Cardiac muscle cell (in vitro differentiated cells and primary cell): ENCODE data around the gene NPHS2. TPM values are rescaled to one million over a fixed set of nuclear protein-coding genes. Genes with fewer than 3 reads are reported as not detected.
"Not testable (repeated sequence)": the region's sequence is repeated elsewhere in the genome, so short reads cannot be mapped to it uniquely, and the experiment has no call there.

Source experiments
- DNase-seq, 2 donors: peaks; one replicate each; pipeline versions ENCODE4 v3.0.0 to v3.0.0-alpha.2; 2010 to 2017; ENCODE audit warnings: low read depth in 1 of 2, low spot score in 1 of 2
- H3K27ac ChIP-seq: fragments of 200-600 bp; sonication (generic); 2 replicates; pipeline ENCODE4 v1.5.1; 2016
- H3K27me3 ChIP-seq: fragments of 200-600 bp; sonication (generic); 2 replicates; pipeline ENCODE4 v1.6.0; 2016; ENCODE audit warnings: control low read depth
- H3K36me3 ChIP-seq: fragments of 200-600 bp; sonication (generic); 2 replicates; pipeline ENCODE4 v1.5.1; 2016; ENCODE audit warnings: control low read depth
- H3K4me1 ChIP-seq: fragments of 200-600 bp; sonication (generic); 2 replicates; pipeline ENCODE4 v1.8.1; 2017; ENCODE audit warnings: low read depth, mild to moderate bottlenecking, mixed run types
- H3K4me3 ChIP-seq: fragments of 200-600 bp; sonication (generic); 2 replicates; pipeline ENCODE4 v1.5.1; 2016; ENCODE audit warnings: mild to moderate bottlenecking
- H3K9me3 ChIP-seq: fragments of 200-600 bp; sonication (generic); 2 replicates; pipeline ENCODE4 v1.5.1; 2017; ENCODE audit warnings: low read depth, mild to moderate bottlenecking, control low read depth
- polyA plus RNA-seq: library from polyadenylated mRNA; unstranded; fragments of >200 nt; fragmentation: Nextera tagmentation; extraction: Ambion mirVana; gene quantifications from 2 replicates; pipeline ENCODE4 v1.2.1, GENCODE V29; 2016
- total RNA-seq: library from RNA; depleted of rRNA; stranded (reverse); fragments of >200 nt; gene quantifications from 2 replicates; pipeline ENCODE4 v1.2.3, GENCODE V29; 2016
- TF ChIP-seq, protein P1 (sequence below): IDR thresholded peaks from 2 replicates; pipeline ENCODE4 v1.5.1; 2012; ENCODE audit warnings: low read depth, mild to moderate bottlenecking, low read length

NPHS2 gene
- total and polyA plus RNA-seq, 2 experiments from 2014 or later, result not detected

DNA sequence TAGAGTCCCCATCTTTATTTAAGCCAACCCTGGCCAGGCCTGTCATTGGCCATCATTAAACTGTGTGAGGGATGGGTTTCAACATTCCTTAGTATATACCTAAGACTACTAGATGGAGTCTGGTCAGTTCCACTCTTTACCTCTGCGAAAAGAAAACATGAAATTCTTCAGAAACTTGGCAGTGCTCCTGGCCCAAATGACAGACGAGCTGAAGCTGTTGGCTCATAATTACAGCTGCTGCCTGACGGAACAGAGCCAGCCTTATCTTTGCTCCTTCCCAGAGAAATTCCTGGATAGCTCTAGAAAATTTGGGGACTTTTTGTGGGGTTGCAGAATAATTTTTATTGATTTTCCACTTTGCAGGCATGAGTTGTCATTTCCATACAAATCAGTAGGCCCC, 30.4 kb downstream of the NPHS2 start:
- Histone ChIP-seq H3K4me3 (no peak overlapping the region), H3K27ac (no peak overlapping the region), H3K9me3 (no peaks in the 10 kb centered on the region), H3K36me3 (no peaks in the 10 kb centered on the region), H3K27me3 (no peaks in the 10 kb centered on the region), H3K4me1 (peaks cover 3% of the 10 kb centered on the region)
- peak in 1 of 2 donors; percentile 58 for DNase-seq
- TF ChIP-seq, protein P1, sequence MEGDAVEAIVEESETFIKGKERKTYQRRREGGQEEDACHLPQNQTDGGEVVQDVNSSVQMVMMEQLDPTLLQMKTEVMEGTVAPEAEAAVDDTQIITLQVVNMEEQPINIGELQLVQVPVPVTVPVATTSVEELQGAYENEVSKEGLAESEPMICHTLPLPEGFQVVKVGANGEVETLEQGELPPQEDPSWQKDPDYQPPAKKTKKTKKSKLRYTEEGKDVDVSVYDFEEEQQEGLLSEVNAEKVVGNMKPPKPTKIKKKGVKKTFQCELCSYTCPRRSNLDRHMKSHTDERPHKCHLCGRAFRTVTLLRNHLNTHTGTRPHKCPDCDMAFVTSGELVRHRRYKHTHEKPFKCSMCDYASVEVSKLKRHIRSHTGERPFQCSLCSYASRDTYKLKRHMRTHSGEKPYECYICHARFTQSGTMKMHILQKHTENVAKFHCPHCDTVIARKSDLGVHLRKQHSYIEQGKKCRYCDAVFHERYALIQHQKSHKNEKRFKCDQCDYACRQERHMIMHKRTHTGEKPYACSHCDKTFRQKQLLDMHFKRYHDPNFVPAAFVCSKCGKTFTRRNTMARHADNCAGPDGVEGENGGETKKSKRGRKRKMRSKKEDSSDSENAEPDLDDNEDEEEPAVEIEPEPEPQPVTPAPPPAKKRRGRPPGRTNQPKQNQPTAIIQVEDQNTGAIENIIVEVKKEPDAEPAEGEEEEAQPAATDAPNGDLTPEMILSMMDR, result no peak

DNA sequence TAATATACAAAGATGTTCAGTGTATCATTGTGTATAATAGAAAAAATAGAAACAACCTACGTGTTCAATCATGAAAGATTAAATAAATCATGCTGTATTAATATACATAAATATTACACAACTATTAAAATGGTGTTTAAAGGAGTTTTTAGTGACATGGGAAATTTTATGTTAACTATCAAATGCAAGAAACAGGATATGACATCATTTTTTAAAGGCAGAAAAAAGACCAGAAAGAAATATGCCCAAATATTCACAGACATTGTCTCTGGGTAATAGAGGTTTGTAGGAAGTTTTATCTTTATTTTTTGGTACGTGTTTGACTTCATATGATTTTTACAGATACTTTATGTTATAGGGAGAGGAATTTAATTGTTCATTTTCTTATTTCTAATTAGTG, 34.0 kb downstream of the NPHS2 start:
- Histone ChIP-seq H3K4me1 (peaks cover under 1% of the 10 kb centered on the region), H3K4me3 (no peak overlapping the region), H3K9me3 (no peaks in the 10 kb centered on the region), H3K27me3 (no peaks in the 10 kb centered on the region), H3K27ac (no peak overlapping the region), H3K36me3 (no peaks in the 10 kb centered on the region)
- TF ChIP-seq, protein P1, result no peak
- DNase-seq, result no peak

- TF ChIP-seq, protein P1, result no peak
- Histone ChIP-seq H3K4me1 (no peaks in the 10 kb centered on the region), H3K9me3 (no peaks in the 10 kb centered on the region), H3K27me3 (no peaks in the 10 kb centered on the region), H3K36me3 (no peaks in the 10 kb centered on the region), H3K4me3 (no peak overlapping the region), H3K27ac (no peak overlapping the region)
- DNase-seq, result no peak
Observed at GRCh38 chr1:179530352-179530751, 45.4 kb downstream of the NPHS2 start.

GRCh38 chr1:179529482-179530195, 46.1 kb downstream of the NPHS2 start:
- no peaks in the 10 kb centered on the region for H3K36me3 ChIP-seq
- H3K27me3 ChIP-seq, result no peaks in the 10 kb centered on the region
- no peak overlapping the region for H3K27ac ChIP-seq
- H3K9me3 ChIP-seq, result no peaks in the 10 kb centered on the region
- TF ChIP-seq, protein P1, result no peak
- no peak overlapping the region for H3K4me3 ChIP-seq
- H3K4me1 ChIP-seq, result no peaks in the 10 kb centered on the region
- no peak for DNase-seq

DNA sequence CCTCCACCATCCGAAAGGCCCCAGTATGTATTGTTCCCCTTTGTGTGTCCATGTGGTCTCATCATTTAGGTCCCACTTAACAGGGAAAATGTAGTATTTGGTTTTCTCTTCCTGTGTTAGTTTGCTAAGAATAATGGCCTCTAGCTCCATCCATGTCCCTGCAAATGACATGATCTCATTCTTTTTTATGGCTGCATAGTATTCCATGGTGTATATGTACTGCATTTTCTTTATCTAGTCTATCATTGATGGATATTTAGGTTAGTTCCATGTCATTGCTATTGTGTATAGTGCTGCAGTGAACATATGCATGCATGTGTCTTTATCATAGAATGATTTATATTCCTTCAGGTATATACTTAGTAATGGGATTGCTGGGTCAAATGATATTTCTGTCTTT, 57.2 kb downstream of the NPHS2 start:
- DNase-seq, H3K4me3 ChIP-seq: not testable (repeated sequence)

GRCh38 chr1:179516976-179517705, 58.6 kb downstream of the NPHS2 start:
- DNase-seq, result no peak
- TF ChIP-seq, protein P1, result no peak
- no peak overlapping the region for H3K27ac ChIP-seq
- H3K27me3 ChIP-seq, result no peaks in the 10 kb centered on the region
- H3K4me3 ChIP-seq, result no peak overlapping the region
- H3K4me1 ChIP-seq, result no peaks in the 10 kb centered on the region
- no peaks in the 10 kb centered on the region for H3K36me3 ChIP-seq
- H3K9me3 ChIP-seq, result no peaks in the 10 kb centered on the region

More for the DNA sequence above, 57.2 kb downstream of the NPHS2 start:
- H3K4me1 ChIP-seq, H3K27ac ChIP-seq, H3K9me3 ChIP-seq, H3K27me3 ChIP-seq, H3K36me3 ChIP-seq: not testable (repeated sequence)
